ENCODE data around the gene RAB10.

The RAB10 gene

DNA sequence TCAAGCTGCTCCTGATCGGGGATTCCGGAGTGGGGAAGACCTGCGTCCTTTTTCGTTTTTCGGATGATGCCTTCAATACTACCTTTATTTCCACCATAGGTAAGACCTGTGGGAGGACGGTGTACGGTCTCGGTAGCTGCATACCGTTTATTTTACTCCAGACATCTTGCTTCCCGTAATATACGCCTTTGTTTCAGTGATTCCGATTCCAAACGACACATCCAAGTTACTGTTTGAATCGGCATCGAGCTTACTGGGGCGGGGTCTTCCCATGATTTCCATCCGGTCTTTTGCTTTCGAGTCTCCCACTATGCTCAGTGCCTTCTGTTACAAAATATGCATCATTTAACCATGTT is 731 bp downstream of the RAB10 start:
- Histone ChIP-seq H3K36me3 (ENCODE audit: control insufficient read depth, insufficient read depth, low read length) (no peaks in the 10 kb centered on the region), H3K9me3 (ENCODE audit: control insufficient read depth, insufficient read depth, low read length) (no peaks in the 10 kb centered on the region), H3K27me3 (ENCODE audit: control insufficient read depth, insufficient read depth, low read length) (no peaks in the 10 kb centered on the region), H3K4me1 (ENCODE audit: control insufficient read depth, insufficient read depth, low read length) (peaks cover 2% of the 10 kb centered on the region; the same call in 1 of the 2 replicates), H3K4me3 (ENCODE audit: low read length) (peak overlapping the region; percentile 60), H3K27ac (ENCODE audit: low read length) (no peak overlapping the region)
- no peak for DNase-seq (ENCODE audit: low read depth, low spot score)
- no CpG with 5 or more reads among the region's 18 CpGs for WGBS (ENCODE audit: insufficient coverage, insufficient read length)

- WGBS (ENCODE audit: insufficient coverage, insufficient read length): no CpG with 5 or more reads among the region's 12 CpGs
- Histone ChIP-seq H3K27ac (ENCODE audit: low read length) (no peak overlapping the region), H3K36me3 (ENCODE audit: control insufficient read depth, insufficient read depth, low read length) (no peaks in the 10 kb centered on the region), H3K27me3 (ENCODE audit: control insufficient read depth, insufficient read depth, low read length) (no peaks in the 10 kb centered on the region), H3K4me3 (ENCODE audit: low read length) (peak overlapping the region; percentile 60; the same call in 1 of the 2 replicates), H3K4me1 (ENCODE audit: control insufficient read depth, insufficient read depth, low read length) (peaks cover 2% of the 10 kb centered on the region; the same call in 1 of the 2 replicates), H3K9me3 (ENCODE audit: control insufficient read depth, insufficient read depth, low read length) (no peaks in the 10 kb centered on the region)
- no peak for DNase-seq (ENCODE audit: low read depth, low spot score)
Measured at GRCh38 chr2:26035090-26035743, 1.3 kb downstream of the RAB10 start.

DNA sequence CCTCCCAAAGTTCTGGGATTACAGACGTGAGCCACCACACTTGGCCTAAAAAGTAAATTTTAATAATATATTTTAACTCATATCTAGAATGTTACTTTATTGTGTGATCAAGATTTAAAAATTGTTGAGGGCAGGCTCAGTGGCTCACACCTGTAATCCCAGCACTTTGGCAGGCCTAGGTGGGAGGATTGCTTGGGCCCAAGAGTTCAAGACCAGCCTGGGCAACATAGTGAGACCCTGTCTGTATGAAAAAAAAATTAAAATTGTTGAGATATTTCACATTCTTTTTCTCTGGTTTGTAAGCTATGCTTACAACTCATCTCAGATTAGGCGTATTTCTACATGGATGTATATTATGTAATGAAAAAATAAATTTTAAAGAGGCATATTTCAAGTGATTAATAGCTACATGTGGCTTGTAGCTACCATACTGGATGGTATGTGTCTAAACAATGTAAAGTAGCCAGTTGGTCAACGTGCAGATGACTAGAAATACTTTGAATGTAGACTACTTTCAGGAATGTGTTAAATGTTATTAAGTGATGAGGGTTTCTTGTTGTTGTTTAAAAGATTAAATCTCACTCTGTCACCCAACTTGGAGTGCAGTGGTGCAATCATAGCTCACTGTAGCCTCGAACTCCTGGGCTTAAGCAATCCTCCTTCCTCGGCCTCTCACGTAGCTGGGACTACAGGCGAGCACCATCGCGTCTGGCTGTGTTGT is 5.9 kb downstream of the RAB10 start:
- Histone ChIP-seq H3K36me3 (ENCODE audit: control insufficient read depth, insufficient read depth, low read length) (no peaks in the 10 kb centered on the region), H3K27me3 (ENCODE audit: control insufficient read depth, insufficient read depth, low read length) (no peaks in the 10 kb centered on the region), H3K4me1 (ENCODE audit: control insufficient read depth, insufficient read depth, low read length) (0 out of 2 replicates have a peak, but pooled peaks cover 2% of the 10 kb centered on the region), H3K9me3 (ENCODE audit: control insufficient read depth, insufficient read depth, low read length) (no peaks in the 10 kb centered on the region), H3K27ac (ENCODE audit: low read length) (no peak overlapping the region), H3K4me3 (ENCODE audit: low read length) (no peak overlapping the region)
- no CpG with 5 or more reads among the region's 9 CpGs for WGBS (ENCODE audit: insufficient coverage, insufficient read length)
- DNase-seq (ENCODE audit: low read depth, low spot score): no peak

DNA sequence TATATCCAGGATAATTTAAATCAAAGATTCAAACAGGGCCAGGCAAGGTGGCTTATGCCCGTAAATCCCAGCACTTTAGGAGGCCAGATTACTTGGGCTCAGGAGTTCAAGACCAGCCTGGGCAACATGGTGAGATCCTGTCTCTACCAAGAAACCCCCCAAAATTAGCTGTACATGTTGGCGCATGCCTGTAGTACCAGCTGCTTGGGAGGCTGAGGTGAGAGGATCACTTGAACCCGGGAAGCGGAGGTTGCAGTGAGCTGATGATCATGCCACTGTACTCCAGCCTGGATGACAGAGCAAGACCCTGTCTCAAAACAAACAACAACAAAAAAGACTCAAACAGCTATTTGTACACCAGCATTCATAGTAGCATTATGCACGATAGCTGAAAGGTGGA is 9.2 kb downstream of the RAB10 start:
- WGBS (ENCODE audit: insufficient coverage, insufficient read length): no CpG with 5 or more reads among the region's 5 CpGs
- DNase-seq (ENCODE audit: low read depth, low spot score): no peak
- Histone ChIP-seq H3K27me3 (ENCODE audit: control insufficient read depth, insufficient read depth, low read length) (no peaks in the 10 kb centered on the region), H3K4me1 (ENCODE audit: control insufficient read depth, insufficient read depth, low read length) (0 out of 2 replicates have a peak, but pooled peaks cover 2% of the 10 kb centered on the region), H3K4me3 (ENCODE audit: low read length) (no peak overlapping the region), H3K9me3 (ENCODE audit: control insufficient read depth, insufficient read depth, low read length) (no peaks in the 10 kb centered on the region), H3K27ac (ENCODE audit: low read length) (no peak overlapping the region), H3K36me3 (ENCODE audit: control insufficient read depth, insufficient read depth, low read length) (no peaks in the 10 kb centered on the region)

GRCh38 chr2:26043862-26044696 is 10.2 kb downstream of the RAB10 start:
- no peaks in the 10 kb centered on the region for H3K36me3 ChIP-seq (ENCODE audit: control insufficient read depth, insufficient read depth, low read length)
- H3K4me3 ChIP-seq (ENCODE audit: low read length): no peak overlapping the region
- H3K9me3 ChIP-seq (ENCODE audit: control insufficient read depth, insufficient read depth, low read length): no peaks in the 10 kb centered on the region
- no peak overlapping the region for H3K27ac ChIP-seq (ENCODE audit: low read length)
- WGBS (ENCODE audit: insufficient coverage, insufficient read length): no CpG with 5 or more reads among the region's 8 CpGs
- DNase-seq (ENCODE audit: low read depth, low spot score): no peak
- H3K27me3 ChIP-seq (ENCODE audit: control insufficient read depth, insufficient read depth, low read length): no peaks in the 10 kb centered on the region
- 0 out of 2 replicates have a peak, but pooled peaks cover 2% of the 10 kb centered on the region for H3K4me1 ChIP-seq (ENCODE audit: control insufficient read depth, insufficient read depth, low read length)

GRCh38 chr2:26048791-26049190 is 14.9 kb downstream of the RAB10 start:
- H3K9me3 ChIP-seq (ENCODE audit: control insufficient read depth, insufficient read depth, low read length): no peaks in the 10 kb centered on the region
- H3K4me3 ChIP-seq (ENCODE audit: low read length): no peak overlapping the region
- no peaks in the 10 kb centered on the region for H3K4me1 ChIP-seq (ENCODE audit: control insufficient read depth, insufficient read depth, low read length)
- no peaks in the 10 kb centered on the region for H3K36me3 ChIP-seq (ENCODE audit: control insufficient read depth, insufficient read depth, low read length)
- H3K27ac ChIP-seq (ENCODE audit: low read length): no peak overlapping the region
- no CpG with 5 or more reads among the region's 3 CpGs for WGBS (ENCODE audit: insufficient coverage, insufficient read length)
- no peak for DNase-seq (ENCODE audit: low read depth, low spot score)
- no peaks in the 10 kb centered on the region for H3K27me3 ChIP-seq (ENCODE audit: control insufficient read depth, insufficient read depth, low read length)

DNA sequence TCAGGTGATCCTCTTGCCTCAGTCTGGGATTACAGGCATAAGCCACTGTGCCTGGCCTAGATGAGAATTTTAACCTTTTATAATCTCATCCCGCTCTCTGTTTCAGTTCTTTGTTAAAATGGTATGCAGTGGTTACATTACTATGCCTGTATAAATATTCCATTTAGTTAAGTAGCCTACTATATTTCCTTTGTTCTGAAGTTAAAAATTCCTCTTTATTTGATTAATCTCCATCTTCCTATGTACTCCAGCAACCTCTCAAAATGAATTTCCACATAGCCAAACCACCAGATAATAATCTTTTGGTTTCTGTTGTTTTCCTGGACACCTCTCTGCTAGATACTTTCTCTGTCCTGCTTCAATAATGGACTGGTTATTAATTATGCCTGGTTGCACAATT is 15.8 kb downstream of the RAB10 start:
- H3K27ac ChIP-seq (ENCODE audit: low read length): no peak overlapping the region
- no CpG with 5 or more reads among the region's 1 CpG for WGBS (ENCODE audit: insufficient coverage, insufficient read length)
- no peaks in the 10 kb centered on the region for H3K4me1 ChIP-seq (ENCODE audit: control insufficient read depth, insufficient read depth, low read length)
- DNase-seq (ENCODE audit: low read depth, low spot score): no peak
- no peaks in the 10 kb centered on the region for H3K27me3 ChIP-seq (ENCODE audit: control insufficient read depth, insufficient read depth, low read length)
- no peak overlapping the region for H3K4me3 ChIP-seq (ENCODE audit: low read length)
- no peaks in the 10 kb centered on the region for H3K36me3 ChIP-seq (ENCODE audit: control insufficient read depth, insufficient read depth, low read length)
- no peaks in the 10 kb centered on the region for H3K9me3 ChIP-seq (ENCODE audit: control insufficient read depth, insufficient read depth, low read length)

GRCh38 chr2:26052740-26053139 is 18.9 kb downstream of the RAB10 start:
- no peak overlapping the region for H3K4me3 ChIP-seq (ENCODE audit: low read length)
- no peak for DNase-seq (ENCODE audit: low read depth, low spot score)
- no peaks in the 10 kb centered on the region for H3K27me3 ChIP-seq (ENCODE audit: control insufficient read depth, insufficient read depth, low read length)
- no peaks in the 10 kb centered on the region for H3K36me3 ChIP-seq (ENCODE audit: control insufficient read depth, insufficient read depth, low read length)
- no peaks in the 10 kb centered on the region for H3K4me1 ChIP-seq (ENCODE audit: control insufficient read depth, insufficient read depth, low read length)
- H3K9me3 ChIP-seq (ENCODE audit: control insufficient read depth, insufficient read depth, low read length): no peaks in the 10 kb centered on the region
- H3K27ac ChIP-seq (ENCODE audit: low read length): no peak overlapping the region

DNA sequence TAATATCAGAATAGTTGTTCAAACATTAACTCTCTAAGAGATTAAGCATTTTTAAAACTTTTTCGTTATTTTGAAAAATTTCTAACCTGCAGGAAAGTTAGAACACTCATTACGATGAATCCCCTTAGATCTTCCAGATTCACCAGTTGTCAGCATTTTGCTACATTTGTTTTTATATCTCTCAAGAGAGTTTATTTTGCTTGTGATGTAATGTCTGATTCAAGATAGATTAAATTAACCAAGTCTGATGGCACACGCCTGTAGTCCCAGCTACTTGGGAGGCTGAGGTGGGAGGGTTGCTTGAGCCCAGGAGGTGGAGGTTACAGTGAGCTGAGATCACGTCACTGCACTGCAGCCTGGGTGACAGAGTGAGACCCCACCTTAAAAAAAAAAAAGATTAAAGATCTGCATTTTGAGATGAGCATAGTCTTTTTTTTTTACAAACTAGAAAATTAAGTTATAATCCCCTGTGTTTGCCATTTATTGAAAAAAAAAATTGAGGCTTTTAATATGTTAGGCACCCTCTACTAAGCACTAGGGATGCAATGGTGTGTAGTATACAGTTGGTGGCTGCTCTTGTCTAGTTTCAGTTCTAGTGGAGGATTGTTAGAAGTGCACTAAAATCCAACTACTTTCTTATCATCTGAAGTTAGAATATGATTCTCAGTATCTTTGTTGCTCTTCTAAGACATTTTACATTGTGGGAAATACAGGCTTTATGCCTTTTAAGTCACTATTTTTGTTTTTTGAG is 20.9 kb downstream of the RAB10 start:
- H3K4me1 ChIP-seq (ENCODE audit: control insufficient read depth, insufficient read depth, low read length): no peaks in the 10 kb centered on the region
- H3K27ac ChIP-seq (ENCODE audit: low read length): no peak overlapping the region
- no peak for DNase-seq (ENCODE audit: low read depth, low spot score)
- H3K27me3 ChIP-seq (ENCODE audit: control insufficient read depth, insufficient read depth, low read length): no peaks in the 10 kb centered on the region
- no CpG with 5 or more reads among the region's 4 CpGs for WGBS (ENCODE audit: insufficient coverage, insufficient read length)
- no peak overlapping the region for H3K4me3 ChIP-seq (ENCODE audit: low read length)
- no peaks in the 10 kb centered on the region for H3K36me3 ChIP-seq (ENCODE audit: control insufficient read depth, insufficient read depth, low read length)
- no peaks in the 10 kb centered on the region for H3K9me3 ChIP-seq (ENCODE audit: control insufficient read depth, insufficient read depth, low read length)

DNA sequence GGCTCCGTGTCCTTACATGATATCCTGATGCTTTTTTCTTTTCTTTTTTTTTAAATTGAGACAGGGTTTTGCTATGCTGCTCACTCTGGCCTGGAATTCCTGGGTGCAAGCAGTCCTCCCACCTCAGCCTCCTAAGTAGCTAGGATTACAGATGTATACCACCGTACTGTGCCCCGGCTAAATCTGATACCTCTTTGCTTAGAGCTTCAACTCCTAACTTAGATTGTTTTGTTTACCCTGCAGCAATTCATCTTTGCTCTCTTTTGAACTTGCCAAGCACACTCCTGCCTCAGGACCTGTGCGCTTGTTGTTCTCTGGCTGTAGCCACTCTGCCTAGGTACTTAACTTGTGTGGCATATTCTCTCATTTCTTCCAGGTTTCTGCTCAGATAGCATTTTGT is 24.5 kb downstream of the RAB10 start:
- no CpG with 5 or more reads among the region's 4 CpGs for WGBS (ENCODE audit: insufficient coverage, insufficient read length)
- Histone ChIP-seq H3K9me3 (ENCODE audit: control insufficient read depth, insufficient read depth, low read length) (no peaks in the 10 kb centered on the region), H3K36me3 (ENCODE audit: control insufficient read depth, insufficient read depth, low read length) (no peaks in the 10 kb centered on the region), H3K4me1 (ENCODE audit: control insufficient read depth, insufficient read depth, low read length) (no peaks in the 10 kb centered on the region), H3K27me3 (ENCODE audit: control insufficient read depth, insufficient read depth, low read length) (no peaks in the 10 kb centered on the region), H3K27ac (ENCODE audit: low read length) (no peak overlapping the region), H3K4me3 (ENCODE audit: low read length) (no peak overlapping the region)
- DNase-seq (ENCODE audit: low read depth, low spot score): no peak

All from iPS DF 6.9 (cell line).